Measurements from ENCODE around the gene RECQL. TPM values are rescaled to one million over a fixed set of nuclear protein-coding genes. Genes with fewer than 3 reads are reported as not detected.

The RECQL gene
- total RNA-seq, 1 experiment from 2014 or later: 21.3 TPM

DNA sequence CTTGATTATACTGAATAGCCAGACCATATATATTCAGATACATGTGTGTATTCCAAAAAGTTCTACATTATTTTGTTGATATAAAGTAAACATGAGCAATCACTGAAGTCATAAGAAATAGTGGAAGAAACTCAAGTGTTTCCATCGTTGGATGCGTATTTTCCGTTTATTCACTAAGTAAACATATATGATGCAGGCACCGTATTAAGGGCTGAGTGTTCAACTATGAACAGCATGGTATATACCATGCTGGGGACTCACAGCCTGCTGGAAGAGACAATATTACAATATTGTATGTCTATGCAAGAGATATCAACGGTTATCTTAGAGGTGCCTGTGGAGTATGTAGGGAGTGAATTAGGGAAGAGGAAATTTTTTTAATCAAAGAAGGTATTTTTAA, 62.8 kb downstream of the RECQL start:
- TF ChIP-seq CBX3 (IDR thresholded peaks at IDR 0.05; ENCODE audit: low read depth) (no peak), SP1 (IDR thresholded peaks at IDR 0.05; ENCODE audit: low read depth) (no peak), JUND (IDR thresholded peaks at IDR 0.05) (no peak), EGR1 (IDR thresholded peaks at IDR 0.05; ENCODE audit: low read depth) (no peak)
- TF ChIP-seq, protein P1, sequence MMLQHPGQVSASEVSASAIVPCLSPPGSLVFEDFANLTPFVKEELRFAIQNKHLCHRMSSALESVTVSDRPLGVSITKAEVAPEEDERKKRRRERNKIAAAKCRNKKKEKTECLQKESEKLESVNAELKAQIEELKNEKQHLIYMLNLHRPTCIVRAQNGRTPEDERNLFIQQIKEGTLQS (IDR thresholded peaks at IDR 0.05): no peak
- TF ChIP-seq, protein P2, sequence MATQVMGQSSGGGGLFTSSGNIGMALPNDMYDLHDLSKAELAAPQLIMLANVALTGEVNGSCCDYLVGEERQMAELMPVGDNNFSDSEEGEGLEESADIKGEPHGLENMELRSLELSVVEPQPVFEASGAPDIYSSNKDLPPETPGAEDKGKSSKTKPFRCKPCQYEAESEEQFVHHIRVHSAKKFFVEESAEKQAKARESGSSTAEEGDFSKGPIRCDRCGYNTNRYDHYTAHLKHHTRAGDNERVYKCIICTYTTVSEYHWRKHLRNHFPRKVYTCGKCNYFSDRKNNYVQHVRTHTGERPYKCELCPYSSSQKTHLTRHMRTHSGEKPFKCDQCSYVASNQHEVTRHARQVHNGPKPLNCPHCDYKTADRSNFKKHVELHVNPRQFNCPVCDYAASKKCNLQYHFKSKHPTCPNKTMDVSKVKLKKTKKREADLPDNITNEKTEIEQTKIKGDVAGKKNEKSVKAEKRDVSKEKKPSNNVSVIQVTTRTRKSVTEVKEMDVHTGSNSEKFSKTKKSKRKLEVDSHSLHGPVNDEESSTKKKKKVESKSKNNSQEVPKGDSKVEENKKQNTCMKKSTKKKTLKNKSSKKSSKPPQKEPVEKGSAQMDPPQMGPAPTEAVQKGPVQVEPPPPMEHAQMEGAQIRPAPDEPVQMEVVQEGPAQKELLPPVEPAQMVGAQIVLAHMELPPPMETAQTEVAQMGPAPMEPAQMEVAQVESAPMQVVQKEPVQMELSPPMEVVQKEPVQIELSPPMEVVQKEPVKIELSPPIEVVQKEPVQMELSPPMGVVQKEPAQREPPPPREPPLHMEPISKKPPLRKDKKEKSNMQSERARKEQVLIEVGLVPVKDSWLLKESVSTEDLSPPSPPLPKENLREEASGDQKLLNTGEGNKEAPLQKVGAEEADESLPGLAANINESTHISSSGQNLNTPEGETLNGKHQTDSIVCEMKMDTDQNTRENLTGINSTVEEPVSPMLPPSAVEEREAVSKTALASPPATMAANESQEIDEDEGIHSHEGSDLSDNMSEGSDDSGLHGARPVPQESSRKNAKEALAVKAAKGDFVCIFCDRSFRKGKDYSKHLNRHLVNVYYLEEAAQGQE (IDR thresholded peaks at IDR 0.05; ENCODE audit: low read depth): no peak
- no TSS peak for BruUV-seq (replicated peaks)
- no peaks in the 10 kb centered on the region for H4K20me1 ChIP-seq (ENCODE audit: insufficient read depth)
- no peak for DNase-seq (ENCODE audit: low read depth, low spot score)
- no peaks in the 10 kb centered on the region for H3K9me2 ChIP-seq (ENCODE audit: insufficient read depth)
- H3K27ac ChIP-seq (ENCODE audit: low read depth, low read length): peak overlapping the region; percentile 92; the same call in 1 of the 2 replicates
- peaks cover 0 to 15% of the 10 kb centered on the region in 2 experiments; a peak in 3 of 4 replicates for H3K4me1 ChIP-seq (ENCODE audit: control insufficient read depth in 1 of 2, insufficient read depth in 2 of 2, low read length in 2 of 2)
- peak overlapping the region; percentile 53 to 72 for H3K4me3 ChIP-seq (replicated peaks in 1 of 2; ENCODE audit: low read depth in 1 of 2, low read length in 2 of 2)
- intact Hi-C loops (cut with micrococcal nuclease): loop anchor here (10.0 kb wide), 1 partner anchor 216 kb away; the partner anchor contains the start of gene LDHB
- CTCF ChIA-PET: no interaction called here
- ATAC-seq: no peak
- RAD21 ChIA-PET (ENCODE audit: low non-redundant PET in 1 of 2, low total read pairs in 2 of 2, uncharacterized antibody in 2 of 2, unreplicated experiment in 2 of 2): no interaction called here
- no peaks in the 10 kb centered on the region; a peak in 1 of 4 replicates for H3K36me3 ChIP-seq (ENCODE audit: control insufficient read depth in 1 of 2, insufficient read depth in 2 of 2, low read length in 2 of 2)
- peaks cover 33% of the 10 kb centered on the region for H3K79me2 ChIP-seq (ENCODE audit: insufficient read depth, low read length)
- no peaks in the 10 kb centered on the region for H3K9me3 ChIP-seq (ENCODE audit: control insufficient read depth in 1 of 2, insufficient read depth in 1 of 2, low read depth in 1 of 2, low read length in 2 of 2)
- POLR2A ChIA-PET: no interaction called here
- peak overlapping the region; percentile 78 for H3K9ac ChIP-seq (ENCODE audit: low read length)
- no peaks in the 10 kb centered on the region for H3K27me3 ChIP-seq (ENCODE audit: insufficient read depth, low read length)
- no peak overlapping the region for H2AFZ ChIP-seq (ENCODE audit: low read depth, low read length, poor library complexity, severe bottlenecking)
- H3K4me2 ChIP-seq (ENCODE audit: low read length): peak overlapping the region; percentile 80

DNA sequence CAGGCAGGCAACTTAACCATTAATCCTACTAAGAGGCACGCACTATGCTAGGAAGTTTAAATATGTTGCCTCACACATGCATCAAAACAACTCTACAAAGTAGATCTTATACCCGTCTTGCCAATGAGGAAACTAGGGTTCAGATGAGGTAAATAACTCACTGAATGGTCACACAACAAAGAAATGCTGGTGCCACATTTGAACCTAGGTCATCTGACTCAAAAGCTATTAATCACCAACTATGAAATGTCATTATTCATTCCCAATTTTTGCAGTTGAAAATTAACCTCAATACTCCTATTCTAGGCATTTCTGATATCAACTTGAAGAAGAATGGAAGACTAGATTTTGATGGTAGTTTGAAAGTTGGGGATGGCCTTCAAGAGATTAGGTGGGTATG, 66.7 kb downstream of the RECQL start:
- Histone ChIP-seq H3K27ac (ENCODE audit: low read depth, low read length) (no peak overlapping the region), H3K4me3 (replicated peaks in 1 of 2; ENCODE audit: low read depth in 1 of 2, low read length in 2 of 2) (no peak overlapping the region), H3K79me2 (ENCODE audit: insufficient read depth, low read length) (peaks cover 14% of the 10 kb centered on the region), H3K27me3 (ENCODE audit: insufficient read depth, low read length) (no peaks in the 10 kb centered on the region), H2AFZ (ENCODE audit: low read depth, low read length, poor library complexity, severe bottlenecking) (no peak overlapping the region), H3K9me3 (ENCODE audit: control insufficient read depth in 1 of 2, insufficient read depth in 1 of 2, low read depth in 1 of 2, low read length in 2 of 2) (no peaks in the 10 kb centered on the region), H3K9me2 (ENCODE audit: insufficient read depth) (no peaks in the 10 kb centered on the region), H3K36me3 (ENCODE audit: control insufficient read depth in 1 of 2, insufficient read depth in 2 of 2, low read length in 2 of 2) (no peaks in the 10 kb centered on the region), H3K9ac (ENCODE audit: low read length) (no peak overlapping the region), H3K4me2 (ENCODE audit: low read length) (no peak overlapping the region), H4K20me1 (ENCODE audit: insufficient read depth) (no peaks in the 10 kb centered on the region), H3K4me1 (ENCODE audit: control insufficient read depth in 1 of 2, insufficient read depth in 2 of 2, low read length in 2 of 2) (peaks cover 0 to 15% of the 10 kb centered on the region in 2 experiments; a peak in 3 of 4 replicates)
- CTCF ChIA-PET: no interaction called here
- DNase-seq (ENCODE audit: low read depth, low spot score) (no peak), ATAC-seq (no peak)
- POLR2A ChIA-PET: no interaction called here
- no TSS peak for BruUV-seq (replicated peaks)
- intact Hi-C loops (cut with micrococcal nuclease): loop anchor here (10.0 kb wide), 1 partner anchor 220 kb away; the partner anchor contains the start of gene LDHB
- RAD21 ChIA-PET (ENCODE audit: low non-redundant PET in 1 of 2, low total read pairs in 2 of 2, uncharacterized antibody in 2 of 2, unreplicated experiment in 2 of 2): no interaction called here
- TF ChIP-seq, protein P3, sequence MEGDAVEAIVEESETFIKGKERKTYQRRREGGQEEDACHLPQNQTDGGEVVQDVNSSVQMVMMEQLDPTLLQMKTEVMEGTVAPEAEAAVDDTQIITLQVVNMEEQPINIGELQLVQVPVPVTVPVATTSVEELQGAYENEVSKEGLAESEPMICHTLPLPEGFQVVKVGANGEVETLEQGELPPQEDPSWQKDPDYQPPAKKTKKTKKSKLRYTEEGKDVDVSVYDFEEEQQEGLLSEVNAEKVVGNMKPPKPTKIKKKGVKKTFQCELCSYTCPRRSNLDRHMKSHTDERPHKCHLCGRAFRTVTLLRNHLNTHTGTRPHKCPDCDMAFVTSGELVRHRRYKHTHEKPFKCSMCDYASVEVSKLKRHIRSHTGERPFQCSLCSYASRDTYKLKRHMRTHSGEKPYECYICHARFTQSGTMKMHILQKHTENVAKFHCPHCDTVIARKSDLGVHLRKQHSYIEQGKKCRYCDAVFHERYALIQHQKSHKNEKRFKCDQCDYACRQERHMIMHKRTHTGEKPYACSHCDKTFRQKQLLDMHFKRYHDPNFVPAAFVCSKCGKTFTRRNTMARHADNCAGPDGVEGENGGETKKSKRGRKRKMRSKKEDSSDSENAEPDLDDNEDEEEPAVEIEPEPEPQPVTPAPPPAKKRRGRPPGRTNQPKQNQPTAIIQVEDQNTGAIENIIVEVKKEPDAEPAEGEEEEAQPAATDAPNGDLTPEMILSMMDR (IDR thresholded peaks at IDR 0.05 in 2 of 3, conservative IDR thresholded peaks at IDR 0.05 in 1 of 3; ENCODE audit: borderline replicate concordance in 1 of 3, insufficient read depth in 1 of 3, low read depth in 2 of 3, low read length in 2 of 3): no peak
- TF ChIP-seq CEBPB (IDR thresholded peaks at IDR 0.05; ENCODE audit: low read depth) (no peak), YY1 (IDR thresholded peaks at IDR 0.05; ENCODE audit: extremely low read depth, insufficient replicate concordance, low read depth, low read length) (no peak), ZNF274 (IDR thresholded peaks at IDR 0.05; ENCODE audit: low read depth, low read length) (no peak)
- TF ChIP-seq, protein P2 (IDR thresholded peaks at IDR 0.05; ENCODE audit: low read depth): no peak

All from HCT116 (cell line).